Activated CD8-positive, alpha-beta memory T cell treated with anti-CD3 and anti-CD28 coated beads, Interleukin-2, amount 50 U/mL, for 4 hours (primary cell): ENCODE data around the gene CUL5.
"Not testable (repeated sequence)": the region's sequence is repeated elsewhere in the genome, so short reads cannot be mapped to it uniquely, and the experiment has no call there.

Source experiments
- DNase-seq: peaks from one replicate; pipeline ENCODE4 v3.0.0-alpha.2; 2020

CUL5 gene

DNA sequence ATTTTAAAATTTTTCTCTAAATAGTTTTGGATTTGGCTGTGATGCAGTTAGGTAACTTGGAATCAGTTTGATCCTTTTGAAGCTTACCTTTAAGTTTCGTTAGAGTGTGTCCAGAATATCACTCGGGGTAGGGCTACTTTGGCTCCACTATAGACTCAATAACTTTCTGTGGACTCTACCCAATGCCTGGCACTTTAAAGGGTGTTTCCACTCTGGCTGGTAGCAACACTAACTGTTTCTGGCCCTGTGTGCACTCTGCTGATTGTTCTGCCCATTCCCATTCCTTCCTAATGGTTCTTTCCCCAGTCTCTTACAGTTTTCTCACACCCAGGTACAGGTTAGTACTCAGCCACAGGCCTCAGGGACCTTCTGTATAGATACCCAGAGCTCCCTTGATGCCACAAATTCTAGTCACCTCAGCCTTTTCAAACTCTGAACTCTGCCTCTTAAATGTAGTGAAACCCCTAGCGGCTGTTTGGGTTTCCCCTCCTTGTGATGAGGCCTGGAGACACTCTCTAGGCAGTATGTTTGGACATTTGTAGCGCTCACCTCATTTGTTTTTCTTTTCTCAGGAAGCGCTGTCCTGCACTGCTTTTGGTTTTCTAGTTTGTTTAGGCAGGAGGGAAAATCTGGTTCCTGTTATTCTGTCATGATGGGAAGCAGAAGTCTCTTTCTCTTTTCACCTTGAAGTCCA is 16.8 kb downstream of the CUL5 start:
- no peak for DNase-seq

- no peak for DNase-seq
Measured at GRCh38 chr11:108027057-108027456, 18.4 kb downstream of the CUL5 start.

GRCh38 chr11:108028822-108029441 is 20.2 kb downstream of the CUL5 start:
- DNase-seq, result not testable (repeated sequence)

DNA sequence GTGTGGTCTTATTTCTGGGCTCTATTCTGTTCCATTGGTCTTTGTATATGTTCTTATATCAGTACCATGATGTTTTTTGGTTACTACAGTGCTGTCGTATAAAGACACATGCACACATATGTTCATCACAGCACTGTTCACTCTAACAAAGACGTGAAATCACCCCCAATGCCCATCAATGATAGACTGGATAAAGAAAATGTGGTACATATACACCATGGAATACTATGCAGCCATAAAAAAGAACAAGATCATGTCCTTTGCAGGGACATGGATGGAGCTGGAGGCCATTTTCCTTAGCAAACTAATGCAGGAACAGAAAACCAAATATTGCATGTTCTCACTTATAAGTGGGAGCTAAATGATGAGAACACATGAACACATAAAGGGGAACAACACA is 22.9 kb downstream of the CUL5 start:
- not testable (repeated sequence) for DNase-seq

DNA sequence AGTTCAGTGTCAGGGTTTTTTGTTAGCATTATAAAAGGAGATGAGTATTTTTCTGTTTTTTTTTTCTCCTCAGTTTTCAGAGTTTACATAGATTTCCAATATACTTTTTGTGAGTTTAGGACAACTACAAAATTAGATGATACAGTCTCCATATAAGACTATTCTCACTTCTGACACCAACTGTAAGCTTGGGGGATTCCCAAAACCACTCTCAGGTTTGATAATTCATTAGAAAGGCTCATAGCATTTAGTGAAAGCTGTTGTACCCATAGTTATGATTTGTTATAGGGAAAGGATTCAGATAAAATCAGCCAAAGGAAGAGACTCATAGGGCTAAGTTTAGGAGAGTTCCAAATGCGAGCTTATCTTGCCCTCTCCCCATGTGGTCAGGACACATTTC is 24.1 kb downstream of the CUL5 start:
- no peak for DNase-seq

GRCh38 chr11:108034034-108034433 is 25.3 kb downstream of the CUL5 start:
- no peak for DNase-seq

DNA sequence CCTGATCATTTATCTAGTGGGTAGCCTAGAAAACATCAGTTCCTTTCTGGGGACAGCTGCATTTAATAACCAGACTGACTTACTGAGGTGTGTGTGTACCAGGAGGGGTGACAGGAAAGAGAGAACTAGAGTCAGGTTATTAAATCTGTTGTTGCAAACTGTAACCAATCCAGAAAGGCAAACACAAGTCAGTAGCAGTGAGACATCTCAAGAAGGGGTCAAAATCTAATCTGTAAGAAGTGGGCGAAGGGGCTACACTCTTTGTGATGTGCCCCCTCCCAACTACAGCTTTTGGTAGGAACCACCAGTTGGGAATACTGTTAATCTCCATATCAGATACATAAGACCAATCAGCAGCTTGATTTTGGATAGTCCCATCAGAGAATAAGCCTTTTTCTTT is 26.3 kb downstream of the CUL5 start:
- DNase-seq, result no peak

DNA sequence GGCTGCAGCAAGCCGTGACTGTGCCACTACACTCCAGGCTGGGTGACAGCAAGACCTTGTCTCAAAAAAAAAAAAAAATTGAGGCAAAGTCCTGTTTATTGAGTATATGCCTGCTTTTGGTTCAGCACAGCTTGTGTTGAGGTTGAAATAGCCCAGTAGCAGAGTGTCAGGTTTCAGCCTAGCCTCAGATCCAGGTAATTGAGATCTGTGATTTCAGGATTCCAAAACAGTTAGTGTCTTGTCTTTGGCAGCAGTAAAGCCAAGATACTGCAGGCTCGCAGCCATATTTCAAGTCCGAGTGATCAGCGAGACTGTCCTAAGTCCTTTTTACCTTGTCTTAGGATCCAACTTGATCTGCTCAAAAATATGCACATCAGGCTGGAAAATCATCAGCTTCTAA is 27.0 kb downstream of the CUL5 start:
- no peak for DNase-seq

DNA sequence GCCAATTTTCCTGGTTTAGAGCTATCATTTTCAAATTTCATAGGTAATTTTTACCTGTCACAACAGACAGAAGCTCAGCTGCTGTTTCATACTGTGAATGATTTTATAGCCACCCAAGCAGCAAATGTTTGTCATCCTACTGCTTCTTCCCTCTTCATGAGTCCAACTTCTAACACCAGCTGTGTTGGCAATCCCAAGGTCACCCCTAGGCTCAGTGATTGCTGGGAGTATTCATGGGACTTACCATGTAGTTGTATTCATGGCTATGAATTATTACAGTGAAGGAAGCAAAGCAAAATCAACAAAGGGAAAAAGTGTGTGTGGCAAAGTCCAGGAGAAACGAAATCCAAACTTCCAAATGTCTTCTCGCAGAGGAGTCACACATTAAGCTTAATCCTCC is 28.5 kb downstream of the CUL5 start:
- no peak for DNase-seq

- no peak for DNase-seq
Measured at GRCh38 chr11:108037636-108038035, 28.9 kb downstream of the CUL5 start.

GRCh38 chr11:108048269-108048668 is 39.6 kb downstream of the CUL5 start:
- DNase-seq, result no peak

DNA sequence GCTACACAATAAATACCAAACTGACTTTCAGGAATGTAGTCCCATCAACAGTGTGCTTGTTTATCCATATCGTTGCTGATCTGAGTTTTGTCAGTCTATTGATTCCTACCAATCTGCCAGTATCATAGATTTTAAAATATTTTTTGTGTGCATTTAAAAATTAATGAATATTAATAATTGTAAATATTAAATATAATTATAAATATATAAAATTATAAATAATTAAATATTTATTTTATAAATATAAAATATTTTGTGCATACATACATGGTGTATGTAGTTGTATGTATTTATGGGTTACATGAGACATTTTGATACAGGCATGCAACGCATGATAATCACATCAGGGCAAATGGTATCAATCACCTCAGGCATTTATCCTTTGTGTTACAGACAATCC is 53.6 kb downstream of the CUL5 start:
- DNase-seq, result no peak

GRCh38 chr11:108063410-108063809 is 54.7 kb downstream of the CUL5 start:
- no peak for DNase-seq

- no peak for DNase-seq
Measured at GRCh38 chr11:108069947-108070346, 61.2 kb downstream of the CUL5 start.

DNA sequence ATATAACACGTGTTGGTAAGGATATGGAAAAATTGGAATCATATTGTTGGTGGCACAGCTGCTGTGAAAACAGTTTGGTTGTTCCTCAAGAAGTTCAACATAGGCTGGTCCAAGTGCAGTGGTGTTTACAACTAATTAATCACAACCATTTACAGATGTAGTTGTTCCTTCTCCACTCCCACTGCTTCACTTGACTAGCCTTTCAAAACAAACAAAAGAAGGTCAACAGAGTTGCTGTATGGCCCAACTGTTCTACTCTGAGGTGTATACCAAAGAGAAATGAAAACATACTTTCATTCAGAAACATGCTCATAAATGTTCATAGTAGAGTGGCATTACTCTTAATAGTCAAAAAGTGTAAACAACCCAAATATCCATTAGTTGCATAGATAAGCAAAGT is 76.1 kb downstream of the CUL5 start:
- DNase-seq, result no peak

DNA sequence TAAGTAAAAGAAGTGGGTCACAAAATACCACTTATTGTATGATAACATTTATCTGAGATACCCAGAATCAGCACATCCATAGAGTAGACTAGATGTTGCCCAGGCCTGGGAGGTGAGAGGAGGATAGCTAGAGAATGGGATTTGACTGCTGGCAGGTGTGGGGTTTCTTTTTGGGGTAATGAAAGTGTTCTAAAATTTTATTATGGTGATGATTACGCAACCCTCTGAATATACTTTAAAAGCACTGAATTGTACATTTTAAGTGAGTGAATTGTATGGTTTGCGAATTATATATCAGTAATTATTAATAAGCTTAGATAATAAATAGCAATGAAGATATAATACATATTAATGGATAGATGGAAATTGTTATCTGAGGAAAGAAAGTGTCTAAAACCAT is 77.0 kb downstream of the CUL5 start:
- no peak for DNase-seq

DNA sequence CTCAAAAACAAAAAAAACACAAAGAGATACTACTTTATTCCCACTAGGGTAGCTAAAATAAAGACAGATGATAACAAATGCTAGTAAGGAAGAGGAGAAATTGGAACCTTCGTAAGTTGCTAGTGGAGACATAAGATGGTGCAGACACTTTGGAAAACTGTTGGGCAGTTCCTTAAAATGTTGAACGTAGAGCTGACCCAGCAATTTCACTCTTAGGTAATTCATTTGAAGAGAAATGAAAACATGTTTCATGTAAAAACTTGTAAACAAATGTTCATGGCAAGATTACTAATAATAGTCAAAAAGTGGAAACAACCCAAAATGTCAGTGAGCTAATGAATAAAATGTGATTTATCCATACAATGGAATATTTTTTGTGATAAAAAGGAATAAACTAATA is 83.4 kb downstream of the CUL5 start:
- no peak for DNase-seq

DNA sequence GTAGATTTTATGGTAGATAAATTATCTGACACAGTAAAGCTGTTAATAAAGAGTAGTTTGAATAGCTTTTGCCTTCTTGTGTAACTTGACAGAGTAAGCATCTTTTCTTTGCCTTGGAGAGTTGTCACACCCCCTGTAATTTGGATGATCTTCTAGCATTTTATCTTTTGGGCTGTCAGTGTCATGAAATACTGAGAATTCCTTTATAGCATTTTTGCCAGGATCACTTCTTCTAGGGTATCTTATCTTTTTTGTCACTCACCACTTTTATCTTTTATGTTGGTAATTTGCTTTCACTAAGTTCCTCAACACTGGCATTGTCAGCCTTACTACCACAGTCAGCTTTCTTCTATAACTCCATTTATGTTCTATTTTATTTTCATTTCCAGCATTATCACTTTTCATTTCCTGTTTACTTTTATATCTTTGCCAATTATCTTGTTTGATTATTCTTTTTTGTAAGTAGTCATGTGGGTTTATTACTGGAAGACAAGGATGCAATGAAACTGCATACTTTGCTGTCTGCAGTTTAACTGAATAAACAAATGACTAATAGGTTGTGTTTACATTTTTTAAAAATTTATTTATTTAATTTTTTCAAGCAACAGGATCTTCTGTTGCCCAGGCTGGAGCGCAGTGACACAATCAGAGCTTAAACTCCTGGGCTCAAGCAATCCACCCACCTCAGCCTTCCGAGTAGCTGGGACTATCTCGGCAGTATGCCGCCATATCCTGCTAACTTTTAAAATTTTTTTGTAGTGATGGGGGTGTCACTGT is 84.6 kb downstream of the CUL5 start:
- no peak for DNase-seq

GRCh38 chr11:108097179-108097578 is 88.5 kb downstream of the CUL5 start:
- no peak for DNase-seq

- DNase-seq, result no peak
Measured at GRCh38 chr11:108101090-108101775, 92.5 kb downstream of the CUL5 start.

DNA sequence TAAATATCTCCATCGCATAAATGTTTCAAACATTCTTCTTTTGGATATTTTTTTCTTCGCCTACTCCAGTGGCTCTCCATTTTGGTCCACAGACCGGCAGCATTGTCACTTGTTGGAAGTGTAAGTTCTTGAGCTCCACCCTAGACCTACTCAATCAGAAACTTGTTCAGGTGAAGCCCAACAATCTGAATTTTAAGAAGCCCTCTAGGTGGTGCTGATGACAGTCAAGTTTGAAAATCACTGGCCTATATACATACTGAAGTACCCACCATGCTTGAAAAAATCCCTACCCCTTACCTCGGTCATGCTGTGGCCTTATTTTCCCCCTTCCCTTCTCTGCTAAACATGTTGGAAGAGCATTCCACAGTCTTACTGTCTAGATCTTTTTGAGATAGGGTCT is 102.4 kb downstream of the CUL5 start:
- no peak for DNase-seq

GRCh38 chr11:108112057-108112456 is 103.4 kb downstream of the CUL5 start:
- DNase-seq, result no peak

DNA sequence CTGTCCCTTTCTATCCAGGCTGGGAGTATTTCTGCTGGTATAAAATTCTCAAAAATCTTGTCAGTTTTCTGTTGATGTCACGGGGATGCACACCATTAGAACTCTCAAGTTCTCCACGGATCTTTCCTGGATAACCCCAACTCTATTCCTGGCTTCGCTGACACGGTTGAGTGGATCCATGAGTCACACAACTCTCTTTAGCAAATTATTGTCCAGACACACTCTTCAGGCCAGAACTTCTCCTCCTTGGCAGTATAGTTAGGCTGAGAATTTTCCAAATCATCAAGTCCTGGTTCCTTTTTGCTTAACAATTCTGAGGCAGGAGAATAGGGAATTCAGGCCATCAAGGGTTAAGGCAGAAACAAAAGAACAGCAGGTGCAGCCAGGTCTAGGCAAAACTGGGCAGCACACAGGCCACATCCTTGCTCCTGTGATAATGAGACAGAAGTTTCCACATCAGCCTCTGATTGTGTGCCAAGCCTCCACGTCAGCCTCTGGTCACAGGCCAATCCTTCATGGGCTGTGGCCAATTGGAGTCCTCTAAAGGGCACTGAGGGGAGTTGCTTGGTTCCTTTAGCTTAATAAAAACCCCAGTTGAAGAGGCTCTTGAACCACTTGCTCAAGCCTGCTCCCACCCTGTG is 106.9 kb downstream of the CUL5 start:
- DNase-seq, result no peak
